ENCODE measurements around the gene RNF222. TPM values are rescaled to one million over a fixed set of nuclear protein-coding genes. Genes with fewer than 3 reads are reported as not detected.
"Not testable (repeated sequence)": the region's sequence is repeated elsewhere in the genome, so short reads cannot be mapped to it uniquely, and the experiment has no call there.

RNF222 gene
- total RNA-seq, 2 donors from 2014 or later, result not detected

- no peak for DNase-seq
- intact Hi-C loops (cut with DNase I), result loop anchor here in 1 of 2 donors (10.0 kb wide), 1 partner anchor 327 kb away; the partner anchor contains the start of gene CCDC42
- no peak for ATAC-seq
Measured at GRCh38 chr17:8417806-8418205, 20.2 kb upstream of the RNF222 start.

DNA sequence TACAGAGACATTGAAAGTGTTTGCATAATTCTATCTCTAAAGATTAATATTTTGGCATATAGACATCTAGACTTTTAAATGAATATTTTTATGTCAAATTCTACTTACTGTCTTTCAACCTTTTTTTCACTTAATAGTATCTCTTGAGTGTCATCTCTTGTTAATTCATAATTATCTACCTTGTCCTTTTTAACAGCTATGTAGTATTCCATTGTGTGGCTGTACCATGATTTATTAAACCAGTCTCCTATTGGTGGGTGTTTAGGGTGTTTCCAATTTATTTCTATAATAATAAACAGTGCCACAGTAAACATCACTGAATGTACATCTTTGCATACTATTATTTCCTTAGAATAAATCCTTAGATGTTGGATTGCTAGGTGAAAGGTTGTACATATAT lies 16.3 kb upstream of the RNF222 start:
- intact Hi-C loops (cut with DNase I), result loop anchor here (5.0 to 10.0 kb wide), 2 partner anchors 331 to 333 kb away; partner anchors contain the start of gene CCDC42 (in 1 of the 2)
- ATAC-seq, result no peak
- DNase-seq, result no peak

DNA sequence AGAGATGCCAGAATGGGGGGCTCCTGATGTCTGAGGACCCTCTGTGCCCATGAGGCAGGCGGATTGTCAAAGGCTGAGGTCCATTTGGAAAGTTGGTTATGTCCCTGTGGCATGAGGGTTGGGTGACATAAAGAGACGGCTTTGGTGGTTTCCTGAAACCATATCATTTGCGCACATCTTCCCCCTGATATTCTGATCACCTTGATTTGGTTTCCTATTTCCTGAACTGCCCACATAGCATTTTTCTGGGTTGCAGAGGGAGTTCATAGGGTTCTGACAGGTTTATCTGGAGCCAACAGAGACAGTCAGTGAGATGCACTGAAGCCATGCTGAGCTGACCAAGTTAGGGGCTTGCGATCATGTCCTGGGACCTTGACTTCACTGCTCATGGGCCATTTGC lies 15.7 kb upstream of the RNF222 start:
- DNase-seq (no peak), ATAC-seq (no peak)
- intact Hi-C loops (cut with DNase I), result loop anchor here (5.0 to 10.0 kb wide), 2 partner anchors 331 to 334 kb away; partner anchors contain the start of gene CCDC42 (in 1 of the 2)

- ATAC-seq, result no peak
- intact Hi-C loops (cut with DNase I), result loop anchor here (5.0 to 10.0 kb wide), 2 partner anchors 333 to 335 kb away; partner anchors contain the start of gene CCDC42 (in 1 of the 2)
- DNase-seq, result no peak
Measured at GRCh38 chr17:8412089-8412488, 14.5 kb upstream of the RNF222 start.

DNA sequence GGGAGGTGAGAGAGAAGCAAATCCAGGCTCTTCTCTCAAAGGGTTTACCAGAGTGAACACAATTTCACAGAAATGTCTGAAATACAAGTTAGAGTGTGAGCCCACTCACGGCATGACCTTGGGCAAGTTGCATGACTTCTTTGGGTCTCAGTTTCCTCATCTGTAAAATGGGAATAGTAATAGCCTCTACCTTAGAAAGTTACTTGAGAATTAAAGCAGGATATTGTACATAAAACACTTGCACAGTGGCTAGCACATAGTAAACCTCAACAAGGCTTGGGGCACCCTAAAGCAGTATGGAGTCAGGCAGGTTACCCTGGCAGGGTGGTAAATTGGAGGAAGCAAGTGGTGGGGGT lies 13.2 kb upstream of the RNF222 start:
- ATAC-seq (no peak), DNase-seq (no peak)
- intact Hi-C loops (cut with DNase I), result loop anchor here (2.0 to 10.0 kb wide), 4 partner anchors 334 to 376 kb away; partner anchors contain the start of gene CCDC42 (in 1 of the 2)

GRCh38 chr17:8409966-8410882 lies 12.6 kb upstream of the RNF222 start:
- ATAC-seq, result peak; percentile 93 to 94
- intact Hi-C loops (cut with DNase I), result loop anchor here (2.0 to 10.0 kb wide), 4 partner anchors 335 to 377 kb away; partner anchors contain the start of gene CCDC42 (in 1 of the 2)
- peak; percentile 88 for DNase-seq

- intact Hi-C loops (cut with DNase I), result no loop called here
- ATAC-seq (no peak), DNase-seq (no peak)
Measured at GRCh38 chr17:8408371-8408770, 10.7 kb upstream of the RNF222 start.

- no peak for ATAC-seq
- DNase-seq, result no peak
- intact Hi-C loops (cut with DNase I), result no loop called here
Measured at GRCh38 chr17:8406174-8406573, 8.5 kb upstream of the RNF222 start.

- no peak for ATAC-seq
- DNase-seq, result no peak
- intact Hi-C loops (cut with DNase I), result no loop called here
Measured at GRCh38 chr17:8405499-8406016, 7.9 kb upstream of the RNF222 start.

- intact Hi-C loops (cut with DNase I), result no loop called here
- ATAC-seq (no peak), DNase-seq (no peak)
Measured at GRCh38 chr17:8402921-8403536, 5.4 kb upstream of the RNF222 start.

- intact Hi-C loops (cut with DNase I), result no loop called here
- no peak for ATAC-seq
- DNase-seq, result no peak
Measured at GRCh38 chr17:8401107-8401506, 3.5 kb upstream of the RNF222 start.

DNA sequence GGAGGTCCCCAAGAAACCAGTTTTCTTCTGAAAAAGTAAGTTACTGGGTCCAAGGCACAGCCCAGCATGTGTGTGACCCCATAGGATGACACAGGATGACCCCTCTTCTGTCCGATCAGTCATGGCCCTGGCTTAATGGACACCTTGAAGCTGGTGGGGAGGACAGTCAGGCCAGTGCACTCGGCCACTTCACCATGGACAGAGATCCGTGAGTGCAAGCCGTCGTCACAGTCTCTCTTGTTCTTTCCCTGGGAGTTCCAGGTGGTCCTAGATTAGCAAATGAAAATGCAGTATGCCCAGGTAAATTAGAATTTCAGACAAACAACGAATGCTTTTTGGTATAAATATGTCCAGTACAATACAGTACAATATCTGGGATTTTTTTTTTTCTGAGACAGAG lies 1.4 kb upstream of the RNF222 start:
- DNase-seq (no peak), ATAC-seq (no peak)
- intact Hi-C loops (cut with DNase I), result no loop called here

- ATAC-seq; DNase-seq; intact Hi-C loops (cut with DNase I): not testable (repeated sequence)
Measured at GRCh38 chr17:8394497-8394896, 3.1 kb downstream of the RNF222 start.

- DNase-seq (no peak), ATAC-seq (peak in 1 of 2 donors; percentile 13)
- intact Hi-C loops (cut with DNase I), result no loop called here
Measured at GRCh38 chr17:8393470-8394231, 4.0 kb downstream of the RNF222 start.

- ATAC-seq (peak in 1 of 2 donors; percentile 23), DNase-seq (no peak)
- intact Hi-C loops (cut with DNase I), result no loop called here
Measured at GRCh38 chr17:8392674-8393469, 4.8 kb downstream of the RNF222 start.

DNA sequence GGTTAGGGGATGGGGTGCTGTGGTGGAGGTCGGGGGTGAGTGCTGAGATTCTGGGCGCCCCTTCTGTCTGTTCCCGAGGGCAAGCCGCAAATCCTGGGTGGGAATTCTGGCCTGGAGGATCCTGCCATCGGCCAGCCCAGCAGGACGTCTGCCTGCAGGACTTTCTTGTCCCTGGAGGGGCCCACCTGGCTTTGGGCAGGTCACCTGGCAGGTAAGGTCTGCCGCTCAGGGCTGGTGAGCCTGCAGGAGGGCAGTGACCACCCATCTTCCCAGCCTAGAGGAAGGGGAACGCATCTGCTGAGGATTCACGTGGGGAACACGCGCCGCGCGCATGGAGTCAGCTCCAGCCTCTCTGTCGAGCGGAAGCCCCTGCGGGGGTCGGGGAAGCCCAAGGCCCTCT lies 5.4 kb downstream of the RNF222 start:
- intact Hi-C loops (cut with DNase I), result no loop called here
- peak in 1 of 2 donors; percentile 18 for ATAC-seq
- DNase-seq, result no peak

GRCh38 chr17:8391711-8392110 lies 5.9 kb downstream of the RNF222 start:
- no peak for DNase-seq
- no peak for ATAC-seq
- intact Hi-C loops (cut with DNase I), result no loop called here

DNA sequence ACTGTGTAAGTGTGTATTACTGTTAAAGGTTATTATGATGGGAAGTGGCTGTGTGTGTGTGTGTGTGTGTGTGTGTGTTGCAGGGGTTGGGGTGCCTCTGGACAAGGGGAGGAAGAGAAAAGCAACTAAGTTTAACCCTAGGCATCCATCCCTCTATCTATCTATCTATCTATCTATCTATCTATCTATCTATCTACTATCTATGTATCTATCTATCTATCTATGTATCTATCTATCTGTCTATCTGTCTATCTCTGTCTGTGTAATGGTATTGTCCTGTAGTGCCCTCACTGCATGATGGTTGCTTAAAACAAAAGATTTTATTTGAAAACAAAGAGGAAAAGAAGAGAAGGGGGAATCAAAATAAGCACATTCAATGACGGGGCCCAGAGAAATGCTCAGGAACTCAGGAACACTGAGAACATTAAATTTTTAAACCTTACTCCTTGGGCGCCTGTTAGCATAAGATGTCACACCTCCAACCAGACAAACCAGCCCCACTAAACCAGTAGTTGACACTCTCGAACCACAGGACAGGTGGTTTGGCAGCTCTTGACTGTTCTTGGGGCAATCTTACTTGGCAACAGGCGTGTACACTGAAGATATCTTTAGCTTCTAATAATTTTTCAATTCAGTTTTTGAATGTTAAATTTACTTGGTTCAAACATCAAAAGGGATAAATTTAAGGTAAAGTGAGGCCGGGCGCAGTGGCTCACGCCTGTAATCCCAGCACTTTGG lies 9.5 kb downstream of the RNF222 start:
- ATAC-seq (no peak), DNase-seq (no peak)
- intact Hi-C loops (cut with DNase I), result no loop called here

Measured in left cardiac atrium (tissue), 4 donors.